CD8-positive, alpha-beta memory T cell (primary cell): Measurements from ENCODE around the gene TMEM201. TPM values are rescaled to one million over a fixed set of nuclear protein-coding genes. Genes with fewer than 3 reads are reported as not detected.

ENCODE experiments used
- CTCF ChIA-PET: fragments of 350-600 bp; sonication (Branson Sonifier 250); formaldehyde crosslinking; loops from one replicate; lab custom pipeline; 2021; ENCODE audit warnings: antibody characterized with exemption; lab: Charles Lee
- POLR2A ChIA-PET: fragments of 350-600 bp; sonication (Branson Sonifier 250); formaldehyde crosslinking; loops from one replicate; lab custom pipeline; 2021; ENCODE audit warnings: antibody characterized with exemption; lab: Charles Lee
- DNase-seq, 5 donors: peaks; one replicate each; pipeline versions ENCODE4 v3.0.0 to v3.0.0-alpha.2; 2020 to 2022; ENCODE audit warnings: mixed read lengths in 1 of 5
- H3K27ac ChIP-seq: one replicate; pipeline ENCODE4 v1.7.0; 2013; ENCODE audit warnings: low read depth, mild to moderate bottlenecking, low read length, moderate library complexity
- H3K27me3 ChIP-seq: 2 replicates; pipeline ENCODE4 v1.7.0; 2013; ENCODE audit warnings: low read length, mild to moderate bottlenecking; ENCODE audit not compliant: insufficient read depth, poor library complexity, severe bottlenecking
- H3K36me3 ChIP-seq: 2 replicates; pipeline ENCODE4 v1.7.0; 2013; ENCODE audit warnings: mild to moderate bottlenecking, low read length, moderate library complexity; ENCODE audit not compliant: insufficient read depth
- H3K4me1 ChIP-seq: 2 replicates; pipeline ENCODE4 v1.7.0; 2013; ENCODE audit warnings: mild to moderate bottlenecking, low read length, moderate library complexity; ENCODE audit not compliant: insufficient read depth
- H3K4me3 ChIP-seq: 2 replicates; pipeline ENCODE4 v1.7.0; 2013; ENCODE audit warnings: mild to moderate bottlenecking, low read length
- H3K9me3 ChIP-seq: 2 replicates; pipeline ENCODE4 v1.7.0; 2013; ENCODE audit warnings: mild to moderate bottlenecking, low read length
- H3K27ac Mint-ChIP-seq, 8 donors: one replicate each; pipeline ENCODE4 v1.8.0; 2020 to 2021; ENCODE audit warnings: mixed read lengths in 8 of 8, mild to moderate bottlenecking in 6 of 8, inconsistent platforms in 3 of 8, moderate library complexity in 3 of 8
- H3K27me3 Mint-ChIP-seq, 2 donors: one replicate each; pipeline ENCODE4 v1.8.0; 2020 to 2021; ENCODE audit warnings: mixed read lengths in 2 of 2, mild to moderate bottlenecking in 1 of 2, moderate library complexity in 1 of 2
- H3K36me3 Mint-ChIP-seq, 3 donors: one replicate each; pipeline ENCODE4 v1.8.0; 2020 to 2021; ENCODE audit warnings: mixed read lengths in 3 of 3, inconsistent platforms in 1 of 3, mild to moderate bottlenecking in 1 of 3
- H3K4me1 Mint-ChIP-seq, 3 donors: one replicate each; pipeline ENCODE4 v1.8.0; 2020 to 2021; ENCODE audit warnings: mixed read lengths in 3 of 3, inconsistent platforms in 1 of 3, mild to moderate bottlenecking in 1 of 3
- H3K4me3 Mint-ChIP-seq, 7 donors: one replicate each; pipeline ENCODE4 v1.8.0; 2020 to 2021; ENCODE audit warnings: mixed read lengths in 7 of 7, mild to moderate bottlenecking in 6 of 7, moderate library complexity in 4 of 7, inconsistent platforms in 2 of 7
- H3K9me3 Mint-ChIP-seq, 5 donors: one replicate each; pipeline ENCODE4 v1.8.0; 2020 to 2022; ENCODE audit warnings: mixed read lengths in 5 of 5, mild to moderate bottlenecking in 3 of 5, moderate library complexity in 2 of 5, inconsistent platforms in 1 of 5
- polyA plus RNA-seq: library from polyadenylated mRNA; unstranded; fragments of 300-500 nt; fragmentation: Illumina TruSeq; gene quantifications from one replicate; pipeline ENCODE4 v1.2.3, GENCODE V29; 2021
- total RNA-seq, 2 experiments: library from RNA; stranded (reverse); gene quantifications; one replicate each; pipeline ENCODE4 v1.2.3, GENCODE V29; 2021

Gene TMEM201
- total and polyA plus RNA-seq, 3 experiments from 2014 or later: 2.8 to 32.8 (median 32.2) TPM

GRCh38 chr1:9586147-9586766 lies 2.5 kb upstream of the TMEM201 start:
- POLR2A ChIA-PET: interaction anchor here (0.6 kb wide), 1 partner anchor 284 kb away, joined by 6 read pairs; no protein-coding TSS in a partner anchor
- DNase-seq: no peak
- H3K4me1 ChIP-seq: peaks cover 18% of the 10 kb centered on the region
- CTCF ChIA-PET: interaction anchor here (1.9 kb wide), 1 partner anchor 909 kb away, joined by 4 read pairs; no protein-coding TSS in a partner anchor
- peak overlapping the region in 1 of 7 donors; percentile 65 for H3K4me3 Mint-ChIP-seq
- H3K36me3 ChIP-seq: no peaks in the 10 kb centered on the region
- H3K27me3 Mint-ChIP-seq: peaks cover 0 to 1% of the 10 kb centered on the region in 2 donors
- H3K27ac Mint-ChIP-seq: peak overlapping the region in 1 of 8 donors; percentile 19
- H3K9me3 Mint-ChIP-seq: no peaks in the 10 kb centered on the region
- H3K27me3 ChIP-seq: no peaks in the 10 kb centered on the region
- no peak overlapping the region for H3K27ac ChIP-seq
- peaks cover 0 to 16% (median 3%) of the 10 kb centered on the region in 3 donors for H3K36me3 Mint-ChIP-seq
- H3K4me1 Mint-ChIP-seq: peaks cover 13 to 23% (median 18%) of the 10 kb centered on the region in 3 donors
- no peak overlapping the region for H3K4me3 ChIP-seq
- H3K9me3 ChIP-seq: no peaks in the 10 kb centered on the region

DNA sequence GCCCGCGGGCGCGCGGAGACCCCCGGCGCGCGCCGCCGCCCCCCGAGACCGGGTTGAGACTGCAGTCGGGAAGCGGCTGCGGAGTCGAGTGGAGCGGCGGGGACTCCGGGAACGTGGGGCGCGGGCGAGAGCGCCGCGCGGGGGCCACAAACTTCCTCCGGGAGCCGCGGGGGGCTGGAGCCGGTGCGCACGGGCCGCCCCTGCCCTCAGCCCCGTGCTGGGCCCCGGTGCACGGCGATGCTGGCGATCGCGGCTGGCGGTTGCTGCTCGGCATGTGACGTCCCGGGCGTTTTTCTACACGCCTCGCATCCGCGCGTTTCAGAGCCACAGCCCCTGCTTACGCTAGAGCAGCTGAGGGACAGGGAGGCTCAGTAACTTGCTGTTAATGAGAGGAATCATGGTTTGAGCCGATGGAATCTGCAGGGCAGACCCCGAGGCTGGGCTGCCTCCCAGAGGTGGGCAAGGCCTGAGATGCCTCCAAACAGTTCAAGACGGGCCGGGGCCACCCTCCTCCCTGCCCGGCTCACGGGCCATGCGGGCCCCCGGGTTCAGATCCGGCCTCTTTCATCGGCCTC lies 520 bp downstream of the TMEM201 start:
- DNase-seq: peak; percentile 18 to 61 (median 34)
- CTCF ChIA-PET: interaction anchor here (0.7 to 2.5 kb wide), 8 partner anchors 9 to 299 kb away, joined by 3 to 8 read pairs (median 3); no protein-coding TSS in a partner anchor
- H3K27me3 ChIP-seq: no peaks in the 10 kb centered on the region
- no peaks in the 10 kb centered on the region for H3K9me3 ChIP-seq
- H3K36me3 Mint-ChIP-seq: peaks cover 0 to 1% (median 0%) of the 10 kb centered on the region in 3 donors
- H3K4me1 Mint-ChIP-seq: peaks cover 16 to 41% (median 31%) of the 10 kb centered on the region in 3 donors
- H3K4me3 ChIP-seq: peak overlapping the region; percentile 67
- H3K4me1 ChIP-seq: peaks cover 28% of the 10 kb centered on the region
- no peaks in the 10 kb centered on the region for H3K9me3 Mint-ChIP-seq
- H3K36me3 ChIP-seq: no peaks in the 10 kb centered on the region
- H3K27ac ChIP-seq: peak overlapping the region; percentile 59
- peak overlapping the region; percentile 77 to 89 (median 85) for H3K4me3 Mint-ChIP-seq
- POLR2A ChIA-PET: no interaction called here
- H3K27ac Mint-ChIP-seq: peak overlapping the region; percentile 32 to 88 (median 73)
- H3K27me3 Mint-ChIP-seq: peaks cover 0 to 1% of the 10 kb centered on the region in 2 donors

DNA sequence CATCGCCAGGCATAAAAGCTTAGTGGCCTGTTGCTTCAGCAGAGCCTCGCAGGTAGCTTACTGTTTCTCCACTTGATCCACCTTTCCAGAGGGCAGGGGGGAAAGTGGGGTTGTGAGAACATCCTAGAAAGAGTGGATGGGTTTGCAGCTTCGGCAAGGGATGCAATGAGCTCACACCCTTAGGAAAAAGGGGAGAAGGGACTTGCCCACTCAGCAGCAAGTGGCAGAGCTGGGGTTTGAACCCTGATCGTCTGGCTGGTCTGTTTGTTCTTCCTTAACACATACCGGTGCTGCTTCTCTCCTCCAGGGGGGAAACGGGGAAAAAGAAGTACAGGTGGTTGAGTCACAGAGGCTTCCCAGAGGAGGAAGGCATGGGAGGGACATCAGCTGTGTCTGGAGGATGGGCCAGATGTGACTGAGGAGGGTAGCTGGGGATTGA lies 1.0 kb downstream of the TMEM201 start:
- Histone ChIP-seq H3K4me3 (peak overlapping the region; percentile 67), H3K36me3 (no peaks in the 10 kb centered on the region), H3K27ac (peak overlapping the region; percentile 59), H3K27me3 (no peaks in the 10 kb centered on the region), H3K9me3 (no peaks in the 10 kb centered on the region), H3K4me1 (peaks cover 28% of the 10 kb centered on the region)
- POLR2A ChIA-PET: no interaction called here
- Mint-ChIP-seq H3K4me3 (peak overlapping the region; percentile 77 to 89 (median 85)), H3K36me3 (peaks cover 0 to 1% (median 0%) of the 10 kb centered on the region in 3 donors), H3K27ac (peak overlapping the region; percentile 24 to 89 (median 85)), H3K4me1 (peaks cover 16 to 41% (median 31%) of the 10 kb centered on the region in 3 donors), H3K27me3 (peaks cover 0 to 1% of the 10 kb centered on the region in 2 donors), H3K9me3 (no peaks in the 10 kb centered on the region)
- DNase-seq: no peak
- CTCF ChIA-PET: interaction anchor here (0.7 to 2.5 kb wide), 8 partner anchors 9 to 300 kb away, joined by 3 to 8 read pairs (median 3); no protein-coding TSS in a partner anchor

DNA sequence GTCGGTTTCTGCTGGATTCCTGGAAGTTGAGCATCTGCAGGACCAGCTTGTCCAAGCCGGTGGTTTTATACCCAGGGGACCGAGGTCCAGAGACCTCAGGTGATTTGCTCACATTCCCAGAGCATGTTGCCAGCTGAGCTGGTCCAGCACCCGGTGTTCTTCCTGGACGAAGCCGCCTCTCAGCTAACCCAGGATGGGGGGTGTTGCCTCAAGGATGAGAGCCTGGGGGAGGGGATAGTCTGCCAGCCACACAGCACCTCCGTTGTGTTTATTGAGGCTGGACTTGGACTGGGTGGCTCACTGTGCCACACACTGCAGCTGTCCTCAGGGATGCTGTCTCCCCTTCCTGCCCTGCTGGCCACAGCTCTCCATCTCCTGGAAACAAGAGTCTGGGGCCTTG lies 1.5 kb downstream of the TMEM201 start:
- Mint-ChIP-seq H3K9me3 (no peaks in the 10 kb centered on the region), H3K4me1 (peaks cover 16 to 41% (median 31%) of the 10 kb centered on the region in 3 donors), H3K36me3 (peaks cover 0 to 1% (median 0%) of the 10 kb centered on the region in 3 donors), H3K27ac (peak overlapping the region in 6 of 8 donors; percentile 3 to 89 (median 40)), H3K27me3 (peaks cover 0 to 1% of the 10 kb centered on the region in 2 donors), H3K4me3 (peak overlapping the region; percentile 77 to 89 (median 85))
- H3K27ac ChIP-seq: no peak overlapping the region
- no peaks in the 10 kb centered on the region for H3K36me3 ChIP-seq
- CTCF ChIA-PET: interaction anchor here (1.0 to 2.5 kb wide), 7 partner anchors 8 to 300 kb away, joined by 3 to 8 read pairs (median 3); no protein-coding TSS in a partner anchor
- H3K4me3 ChIP-seq: no peak overlapping the region
- POLR2A ChIA-PET: no interaction called here
- no peaks in the 10 kb centered on the region for H3K27me3 ChIP-seq
- peaks cover 28% of the 10 kb centered on the region for H3K4me1 ChIP-seq
- no peaks in the 10 kb centered on the region for H3K9me3 ChIP-seq
- DNase-seq: peak in 1 of 5 donors; percentile 42

- DNase-seq: no peak
- Histone ChIP-seq H3K27me3 (no peaks in the 10 kb centered on the region), H3K36me3 (no peaks in the 10 kb centered on the region), H3K27ac (no peak overlapping the region), H3K4me1 (peaks cover 28% of the 10 kb centered on the region), H3K4me3 (no peak overlapping the region), H3K9me3 (no peaks in the 10 kb centered on the region)
- H3K27ac Mint-ChIP-seq: peak overlapping the region; percentile 2 to 66 (median 45)
- H3K4me1 Mint-ChIP-seq: peaks cover 16 to 41% (median 31%) of the 10 kb centered on the region in 3 donors
- H3K36me3 Mint-ChIP-seq: peaks cover 0 to 1% (median 0%) of the 10 kb centered on the region in 3 donors
- POLR2A ChIA-PET: no interaction called here
- CTCF ChIA-PET: interaction anchor here (2.5 kb wide), 1 partner anchor 25 kb away, joined by 8 read pairs; no protein-coding TSS in a partner anchor
- H3K4me3 Mint-ChIP-seq: peak overlapping the region; percentile 23 to 89 (median 75)
- H3K27me3 Mint-ChIP-seq: peaks cover 0 to 1% of the 10 kb centered on the region in 2 donors
- no peaks in the 10 kb centered on the region for H3K9me3 Mint-ChIP-seq
These were observed 2.4 kb downstream of the TMEM201 start for GRCh38 chr1:9590945-9591668.

GRCh38 chr1:9591669-9592509 lies 3.2 kb downstream of the TMEM201 start:
- H3K9me3 ChIP-seq: no peaks in the 10 kb centered on the region
- ChIA-PET POLR2A (no interaction called here), CTCF (interaction anchor here (2.5 kb wide), 1 partner anchor 24 kb away, joined by 8 read pairs; no protein-coding TSS in a partner anchor)

More at GRCh38 chr1:9591669-9592509, 3.2 kb downstream of the TMEM201 start:
- H3K36me3 Mint-ChIP-seq: peaks cover 0 to 8% (median 0%) of the 10 kb centered on the region in 3 donors
- H3K4me1 Mint-ChIP-seq: peaks cover 16 to 41% (median 31%) of the 10 kb centered on the region in 3 donors
- Histone ChIP-seq H3K4me3 (no peak overlapping the region), H3K4me1 (peaks cover 28% of the 10 kb centered on the region), H3K36me3 (no peaks in the 10 kb centered on the region), H3K27me3 (no peaks in the 10 kb centered on the region), H3K27ac (no peak overlapping the region)
- H3K27ac Mint-ChIP-seq: peak overlapping the region in 3 of 8 donors; percentile 23 to 66 (median 47)
- no peak for DNase-seq
- peaks cover 0 to 1% of the 10 kb centered on the region in 2 donors for H3K27me3 Mint-ChIP-seq
- H3K4me3 Mint-ChIP-seq: peak overlapping the region in 1 of 7 donors; percentile 51
- no peaks in the 10 kb centered on the region for H3K9me3 Mint-ChIP-seq
